Subcutaneous abdominal adipose tissue (tissue), 5 donors: ENCODE measurements around the gene ME3.

ENCODE experiments used
- H3K27ac ChIP-seq: one replicate; pipeline ENCODE4 v1.7.0; 2013; ENCODE audit warnings: low read depth, mild to moderate bottlenecking, inconsistent platforms, low read length, moderate library complexity
- H3K27me3 ChIP-seq, 5 donors: one replicate each; pipeline ENCODE4 v1.7.0; 2013; ENCODE audit warnings: low read length in 5 of 5, inconsistent platforms in 1 of 5; ENCODE audit not compliant: control insufficient read depth in 5 of 5, insufficient read depth in 4 of 5
- H3K36me3 ChIP-seq, 5 donors: one replicate each; pipeline ENCODE4 v1.7.0; 2013; ENCODE audit warnings: low read length in 5 of 5; ENCODE audit not compliant: control insufficient read depth in 5 of 5, insufficient read depth in 5 of 5
- H3K4me1 ChIP-seq, 5 donors: one replicate each; pipeline ENCODE4 v1.7.0; 2013; ENCODE audit warnings: low read length in 5 of 5, mild to moderate bottlenecking in 3 of 5, moderate library complexity in 1 of 5; ENCODE audit not compliant: control insufficient read depth in 5 of 5, insufficient read depth in 5 of 5
- H3K4me3 ChIP-seq, 5 donors: one replicate each; pipeline ENCODE4 v1.7.0; 2013; ENCODE audit warnings: low read length in 5 of 5, low read depth in 1 of 5
- H3K9ac ChIP-seq, 5 donors: one replicate each; pipeline ENCODE4 v1.7.0; 2013; ENCODE audit warnings: low read length in 5 of 5, mild to moderate bottlenecking in 4 of 5, moderate library complexity in 3 of 5
- H3K9me3 ChIP-seq, 5 donors: one replicate each; pipeline ENCODE4 v1.7.0; 2013; ENCODE audit warnings: low read length in 5 of 5; ENCODE audit not compliant: control insufficient read depth in 5 of 5
- donor health status: healthy.
- donor health status: healthy.
- donor health status: healthy.
- donor health status: healthy.
- donor health status: healthy.

The ME3 gene

GRCh38 chr11:86476109-86476861 lies 196.1 kb downstream of the ME3 start:
- no peaks in the 10 kb centered on the region for H3K27me3 ChIP-seq
- no peaks in the 10 kb centered on the region for H3K9me3 ChIP-seq
- H3K4me1 ChIP-seq: peaks cover 9 to 39% (median 22%) of the 10 kb centered on the region in 5 donors
- no peak overlapping the region for H3K4me3 ChIP-seq
- peak overlapping the region in 1 of 5 donors; percentile 13 for H3K9ac ChIP-seq
- no peak overlapping the region for H3K27ac ChIP-seq
- peaks cover 0 to 7% (median 4%) of the 10 kb centered on the region in 5 donors for H3K36me3 ChIP-seq

GRCh38 chr11:86475027-86475426 lies 197.4 kb downstream of the ME3 start:
- no peak overlapping the region for H3K9ac ChIP-seq
- peaks cover 0 to 7% (median 2%) of the 10 kb centered on the region in 5 donors for H3K36me3 ChIP-seq
- H3K4me3 ChIP-seq: no peak overlapping the region
- H3K4me1 ChIP-seq: peaks cover 9 to 39% (median 23%) of the 10 kb centered on the region in 5 donors
- H3K27me3 ChIP-seq: no peaks in the 10 kb centered on the region
- H3K9me3 ChIP-seq: no peaks in the 10 kb centered on the region
- H3K27ac ChIP-seq: peak overlapping the region; percentile 76

DNA sequence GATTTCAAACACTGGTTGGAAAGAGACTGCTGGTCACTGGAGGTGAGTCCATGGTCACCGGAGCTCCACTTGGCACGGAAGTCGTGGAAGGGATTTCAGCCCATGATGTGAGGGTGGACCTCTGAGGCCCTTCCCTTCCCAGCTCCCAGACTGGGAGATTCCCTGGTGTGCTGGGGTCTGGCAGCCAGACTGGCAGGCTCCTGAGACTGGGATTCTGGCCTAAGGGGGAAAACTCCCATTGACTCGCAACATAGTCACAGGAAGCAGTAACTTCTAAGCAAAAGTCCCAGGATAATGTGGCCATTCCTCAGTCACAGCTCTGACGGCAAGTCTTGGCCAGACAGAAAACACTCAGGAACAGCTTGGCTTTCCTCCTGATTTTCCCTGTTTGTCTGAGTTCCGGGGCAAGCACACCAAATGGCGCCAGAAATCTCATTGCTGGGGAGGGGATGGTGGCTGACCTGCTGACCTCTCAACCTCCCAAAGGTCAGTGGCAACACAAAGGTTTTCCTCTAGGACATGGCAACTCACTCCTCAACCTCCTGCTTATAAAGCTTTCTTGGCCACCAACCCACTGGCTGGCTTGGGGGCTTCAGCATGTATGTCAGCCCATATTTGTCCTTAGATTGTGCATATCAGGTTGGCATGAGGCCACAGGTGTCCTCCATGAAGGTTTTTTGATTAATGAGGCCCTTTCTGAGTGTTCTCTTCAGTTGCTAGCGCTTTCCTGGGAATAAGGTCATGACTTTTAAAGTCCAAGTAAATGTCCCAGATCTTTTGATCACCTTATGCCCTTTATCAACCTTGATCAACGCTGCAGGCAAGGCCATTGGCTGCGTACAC lies 198.2 kb downstream of the ME3 start:
- no peaks in the 10 kb centered on the region for H3K9me3 ChIP-seq
- no peak overlapping the region for H3K4me3 ChIP-seq
- peak overlapping the region; percentile 76 for H3K27ac ChIP-seq
- H3K27me3 ChIP-seq: no peaks in the 10 kb centered on the region
- H3K4me1 ChIP-seq: peaks cover 9 to 45% (median 24%) of the 10 kb centered on the region in 5 donors
- H3K9ac ChIP-seq: peak overlapping the region in 1 of 5 donors; percentile 11
- H3K36me3 ChIP-seq: peaks cover 0 to 7% (median 2%) of the 10 kb centered on the region in 5 donors

DNA sequence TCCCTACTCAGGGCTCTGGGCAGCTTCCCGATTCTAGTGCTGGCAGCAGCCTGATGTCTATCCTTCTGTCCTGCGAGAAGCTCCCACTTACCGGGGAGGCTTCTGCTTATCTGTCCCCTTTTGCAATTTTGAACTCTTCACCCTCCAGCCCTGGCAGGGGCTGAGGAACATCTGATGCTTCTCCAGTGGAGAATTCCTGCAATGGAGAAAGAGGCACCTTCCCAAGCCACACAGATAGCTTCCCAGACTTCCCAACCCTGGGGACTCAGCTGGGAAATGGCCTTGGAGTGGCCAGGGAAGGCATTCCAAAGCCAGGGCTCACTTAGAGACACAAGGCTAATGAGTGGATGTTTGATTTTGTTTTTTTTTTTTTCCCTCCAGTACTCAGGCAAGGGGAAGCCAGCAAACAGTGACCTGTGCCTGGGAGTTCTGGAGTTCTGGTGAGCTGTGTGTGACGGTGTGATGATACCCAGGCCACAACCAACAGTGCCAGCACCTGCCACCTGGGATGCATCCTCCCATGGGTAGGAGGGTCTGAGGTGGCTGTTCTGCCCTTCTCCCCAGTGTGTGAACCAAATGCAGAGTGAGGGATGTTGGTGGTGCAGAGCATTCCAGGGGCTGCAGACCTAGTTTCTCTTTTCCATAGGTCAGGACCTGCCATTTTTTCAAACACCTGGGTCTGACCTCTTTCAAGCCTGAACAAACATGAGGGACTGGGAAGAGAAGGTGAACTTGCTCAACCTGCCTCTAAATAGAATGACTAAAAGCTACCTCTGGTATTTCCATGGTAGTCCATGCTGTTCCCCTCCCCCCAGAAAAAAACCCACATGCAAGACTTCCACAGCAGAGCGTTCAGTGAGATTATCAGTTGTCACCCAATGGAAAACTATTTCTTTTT lies 202.7 kb downstream of the ME3 start:
- H3K9ac ChIP-seq: no peak overlapping the region
- no peaks in the 10 kb centered on the region for H3K9me3 ChIP-seq
- no peak overlapping the region for H3K27ac ChIP-seq

DNA sequence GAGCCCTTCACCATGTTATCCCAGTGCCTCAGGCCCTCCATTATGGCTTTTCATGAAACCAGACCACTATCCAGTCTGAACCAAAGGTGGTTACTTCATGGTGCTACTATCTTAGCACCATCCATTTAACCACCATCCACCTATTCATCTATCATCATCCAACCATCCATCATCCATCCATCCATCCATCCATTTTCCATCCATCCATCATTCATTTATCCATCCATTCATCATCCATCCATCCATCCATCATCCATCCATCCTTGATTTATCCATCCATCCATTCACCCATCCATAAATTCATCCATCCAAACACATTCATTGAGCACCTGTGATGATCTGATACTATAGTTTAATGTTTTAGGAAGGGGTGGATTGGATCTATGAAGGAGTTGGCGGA lies 204.2 kb downstream of the ME3 start:
- Histone ChIP-seq H3K9ac (no peak overlapping the region), H3K4me1 (peaks cover 0 to 7% (median 6%) of the 10 kb centered on the region in 5 donors), H3K4me3 (no peak overlapping the region), H3K9me3 (no peaks in the 10 kb centered on the region), H3K36me3 (peaks cover 6 to 19% (median 13%) of the 10 kb centered on the region in 5 donors), H3K27ac (no peak overlapping the region), H3K27me3 (no peaks in the 10 kb centered on the region)

More for the DNA sequence above, 202.7 kb downstream of the ME3 start:
- Histone ChIP-seq H3K4me3 (no peak overlapping the region), H3K27me3 (no peaks in the 10 kb centered on the region), H3K36me3 (peaks cover 2 to 12% (median 4%) of the 10 kb centered on the region in 5 donors), H3K4me1 (peaks cover 9 to 22% (median 14%) of the 10 kb centered on the region in 5 donors)

DNA sequence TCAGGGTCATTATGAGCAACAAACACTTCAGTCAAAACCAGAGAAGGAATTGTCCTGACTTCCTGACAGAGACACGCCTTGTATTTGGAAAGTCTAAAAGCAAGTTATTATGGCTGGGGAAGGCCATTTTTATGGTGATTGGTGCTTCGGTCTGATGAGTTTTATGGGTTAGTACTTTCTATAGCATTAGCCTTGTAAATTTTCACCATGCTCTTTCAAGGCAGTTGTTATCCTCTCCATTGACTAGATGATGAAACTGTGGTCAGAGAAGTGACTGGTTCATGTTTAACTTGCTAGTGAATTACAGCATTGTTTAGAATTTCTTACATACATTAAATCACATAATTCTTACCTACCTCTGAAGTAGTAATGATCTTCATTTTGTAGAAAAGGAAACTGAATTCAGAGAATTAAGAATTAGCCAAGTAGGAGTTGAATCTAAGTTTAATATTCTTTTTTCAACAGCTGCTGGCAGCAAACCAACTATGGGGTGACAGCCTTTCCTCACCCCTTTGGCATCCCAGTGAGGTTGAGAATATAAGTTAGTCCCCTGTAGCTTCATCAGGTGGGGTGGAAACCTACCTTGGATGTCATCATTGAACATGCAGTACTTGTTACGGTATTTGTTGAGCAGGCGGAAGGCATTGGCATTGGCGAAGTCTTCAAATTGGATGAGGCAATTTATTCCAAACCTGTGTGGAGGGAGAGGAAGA lies 207.8 kb downstream of the ME3 start:
- H3K36me3 ChIP-seq: peaks cover 9 to 21% (median 19%) of the 10 kb centered on the region in 5 donors
- no peaks in the 10 kb centered on the region for H3K27me3 ChIP-seq
- H3K4me3 ChIP-seq: no peak overlapping the region
- no peaks in the 10 kb centered on the region for H3K9me3 ChIP-seq
- no peak overlapping the region for H3K27ac ChIP-seq
- peaks cover 0 to 23% (median 8%) of the 10 kb centered on the region in 5 donors for H3K4me1 ChIP-seq
- H3K9ac ChIP-seq: no peak overlapping the region

DNA sequence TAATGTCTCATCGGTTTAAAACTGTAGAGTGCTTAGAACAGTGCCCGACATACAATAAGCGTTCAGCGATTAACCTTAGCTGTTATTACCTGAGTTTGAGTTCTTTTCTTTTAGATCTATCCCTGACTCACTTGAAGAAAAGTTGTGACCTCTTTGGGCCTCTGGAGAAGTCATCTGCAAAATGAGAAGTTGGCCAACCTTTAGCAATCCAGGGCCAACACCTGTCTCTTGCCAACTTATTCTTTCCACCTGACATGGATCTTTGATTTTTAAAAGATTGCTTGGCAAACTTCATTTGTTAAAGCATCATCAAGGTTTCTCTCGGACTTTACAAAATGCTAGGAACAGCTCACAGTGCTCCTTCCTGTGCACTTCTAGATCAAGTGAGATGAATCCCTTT lies 208.5 kb downstream of the ME3 start:
- H3K4me1 ChIP-seq: peaks cover under 1 to 27% (median 15%) of the 10 kb centered on the region in 5 donors
- peaks cover 9 to 21% (median 19%) of the 10 kb centered on the region in 5 donors for H3K36me3 ChIP-seq
- no peak overlapping the region for H3K27ac ChIP-seq
- no peaks in the 10 kb centered on the region for H3K9me3 ChIP-seq
- H3K4me3 ChIP-seq: no peak overlapping the region
- H3K27me3 ChIP-seq: no peaks in the 10 kb centered on the region
- no peak overlapping the region for H3K9ac ChIP-seq

DNA sequence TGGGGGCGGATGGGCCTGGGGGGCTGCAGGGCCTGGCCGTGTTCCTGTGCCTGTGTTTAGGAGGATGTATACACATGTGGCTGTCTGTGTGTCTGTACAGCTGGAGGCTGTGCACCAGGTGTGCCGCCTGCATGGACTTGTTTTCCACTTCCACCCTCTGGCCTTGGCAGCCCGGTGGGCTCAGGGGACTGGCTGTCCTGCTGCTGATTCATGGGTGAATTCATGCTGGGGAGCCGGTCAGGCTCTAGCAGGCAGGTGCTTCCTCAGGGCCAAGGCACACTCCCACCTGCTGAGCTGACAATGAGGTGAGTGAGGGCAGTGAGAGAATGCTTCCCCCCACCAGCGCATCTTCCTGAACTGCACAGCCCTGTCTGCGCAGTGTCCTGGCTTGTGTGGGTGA lies 209.3 kb downstream of the ME3 start:
- Histone ChIP-seq H3K36me3 (peaks cover 9 to 21% (median 19%) of the 10 kb centered on the region in 5 donors), H3K27ac (no peak overlapping the region), H3K9ac (no peak overlapping the region), H3K4me1 (peaks cover 2 to 36% (median 23%) of the 10 kb centered on the region in 5 donors), H3K9me3 (no peaks in the 10 kb centered on the region), H3K27me3 (no peaks in the 10 kb centered on the region), H3K4me3 (no peak overlapping the region)

GRCh38 chr11:86461892-86462291 lies 210.5 kb downstream of the ME3 start:
- H3K36me3 ChIP-seq: peaks cover 9 to 21% (median 19%) of the 10 kb centered on the region in 5 donors
- H3K27ac ChIP-seq: no peak overlapping the region
- H3K9ac ChIP-seq: no peak overlapping the region
- H3K4me1 ChIP-seq: peaks cover 2 to 45% (median 31%) of the 10 kb centered on the region in 5 donors
- no peak overlapping the region for H3K4me3 ChIP-seq
- H3K27me3 ChIP-seq: no peaks in the 10 kb centered on the region
- no peaks in the 10 kb centered on the region for H3K9me3 ChIP-seq
